Measurements from ENCODE around the gene SOD1. TPM values are rescaled to one million over a fixed set of nuclear protein-coding genes. Genes with fewer than 3 reads are reported as not detected.

The SOD1 gene
- total RNA-seq, 1 donor from 2014 or later = 162 TPM

- no peak for TF ChIP-seq POLR2A (IDR thresholded peaks at IDR 0.05)
- TF ChIP-seq CTCF (IDR thresholded peaks at IDR 0.05) = no peak
- no peak for TF ChIP-seq POLR2AphosphoS5 (IDR thresholded peaks at IDR 0.05; ENCODE audit: insufficient read depth in 1 of 2, low read depth in 1 of 2)
- DNase-seq (ENCODE audit: extremely low spot score in 2 of 2) = no peak
- Histone ChIP-seq H3K36me3 (peaks cover 0 to 11% of the 10 kb centered on the region in 2 donors), H3K27ac (no peak overlapping the region), H3K4me1 (peaks cover 54% of the 10 kb centered on the region), H3K9me3 (no peaks in the 10 kb centered on the region), H3K27me3 (no peaks in the 10 kb centered on the region), H3K4me3 (no peak overlapping the region)
- intact Hi-C loops (cut with DNase I) = no loop called here
Measured at GRCh38 chr21:31706562-31706961, 47.1 kb downstream of the SOD1 start.

- TF ChIP-seq POLR2A (IDR thresholded peaks at IDR 0.05) = no peak
- DNase-seq (ENCODE audit: extremely low spot score in 2 of 2) = no peak
- Histone ChIP-seq H3K4me3 (no peak overlapping the region), H3K27ac (no peak overlapping the region), H3K36me3 (peaks cover 0 to 2% of the 10 kb centered on the region in 2 donors), H3K27me3 (no peaks in the 10 kb centered on the region), H3K9me3 (no peaks in the 10 kb centered on the region), H3K4me1 (peaks cover 63% of the 10 kb centered on the region)
- intact Hi-C loops (cut with DNase I) = no loop called here
Measured at GRCh38 chr21:31707499-31707898, 48.0 kb downstream of the SOD1 start.

- H3K9me3 ChIP-seq = no peaks in the 10 kb centered on the region
- no peaks in the 10 kb centered on the region for H3K27me3 ChIP-seq
- H3K27ac ChIP-seq = no peak overlapping the region
- intact Hi-C loops (cut with DNase I) = no loop called here
- DNase-seq (ENCODE audit: extremely low spot score in 2 of 2) = no peak
- H3K4me1 ChIP-seq = peaks cover 73% of the 10 kb centered on the region
- H3K36me3 ChIP-seq = no peaks in the 10 kb centered on the region
- H3K4me3 ChIP-seq = no peak overlapping the region
- TF ChIP-seq CTCF (IDR thresholded peaks at IDR 0.05) (no peak), POLR2A (IDR thresholded peaks at IDR 0.05) (no peak), POLR2AphosphoS5 (IDR thresholded peaks at IDR 0.05; ENCODE audit: insufficient read depth in 1 of 2, low read depth in 1 of 2) (no peak)
Measured at GRCh38 chr21:31708541-31708940, 49.0 kb downstream of the SOD1 start.

GRCh38 chr21:31710586-31710985 is 51.1 kb downstream of the SOD1 start:
- no peak for TF ChIP-seq POLR2AphosphoS5 (IDR thresholded peaks at IDR 0.05; ENCODE audit: insufficient read depth in 1 of 2, low read depth in 1 of 2)
- TF ChIP-seq CTCF (IDR thresholded peaks at IDR 0.05) = no peak
- no peak for TF ChIP-seq POLR2A (IDR thresholded peaks at IDR 0.05)
- H3K4me3 ChIP-seq = no peak overlapping the region
- peaks cover 91% of the 10 kb centered on the region for H3K4me1 ChIP-seq
- no peaks in the 10 kb centered on the region for H3K9me3 ChIP-seq
- no peak overlapping the region for H3K27ac ChIP-seq
- no peak for DNase-seq (ENCODE audit: extremely low spot score in 2 of 2)
- H3K36me3 ChIP-seq = no peaks in the 10 kb centered on the region
- no peaks in the 10 kb centered on the region for H3K27me3 ChIP-seq
- intact Hi-C loops (cut with DNase I) = no loop called here

GRCh38 chr21:31711326-31711725 is 51.8 kb downstream of the SOD1 start:
- DNase-seq (ENCODE audit: extremely low spot score in 2 of 2) = no peak
- Histone ChIP-seq H3K36me3 (no peaks in the 10 kb centered on the region), H3K9me3 (no peaks in the 10 kb centered on the region), H3K4me3 (no peak overlapping the region), H3K27me3 (no peaks in the 10 kb centered on the region), H3K4me1 (peaks cover 95% of the 10 kb centered on the region), H3K27ac (no peak overlapping the region)
- no peak for TF ChIP-seq POLR2AphosphoS5 (IDR thresholded peaks at IDR 0.05; ENCODE audit: insufficient read depth in 1 of 2, low read depth in 1 of 2)
- no peak for TF ChIP-seq CTCF (IDR thresholded peaks at IDR 0.05)
- no peak for TF ChIP-seq POLR2A (IDR thresholded peaks at IDR 0.05)
- intact Hi-C loops (cut with DNase I) = no loop called here

All from vagina (tissue), 2 donors.